GM18499 (cell line): ENCODE results near the gene TEX261.
"Not testable (repeated sequence)": the region's sequence is repeated elsewhere in the genome, so short reads cannot be mapped to it uniquely, and the experiment has no call there.

Experiments used
- ATAC-seq: cut with Tn5 transposase; IDR thresholded peaks from one replicate; pipeline ENCODE4 v1.9.1; 2021; ENCODE audit warnings: moderate number of reproducible peaks; ENCODE audit not compliant: insufficient read depth, unreplicated experiment

The TEX261 gene

DNA sequence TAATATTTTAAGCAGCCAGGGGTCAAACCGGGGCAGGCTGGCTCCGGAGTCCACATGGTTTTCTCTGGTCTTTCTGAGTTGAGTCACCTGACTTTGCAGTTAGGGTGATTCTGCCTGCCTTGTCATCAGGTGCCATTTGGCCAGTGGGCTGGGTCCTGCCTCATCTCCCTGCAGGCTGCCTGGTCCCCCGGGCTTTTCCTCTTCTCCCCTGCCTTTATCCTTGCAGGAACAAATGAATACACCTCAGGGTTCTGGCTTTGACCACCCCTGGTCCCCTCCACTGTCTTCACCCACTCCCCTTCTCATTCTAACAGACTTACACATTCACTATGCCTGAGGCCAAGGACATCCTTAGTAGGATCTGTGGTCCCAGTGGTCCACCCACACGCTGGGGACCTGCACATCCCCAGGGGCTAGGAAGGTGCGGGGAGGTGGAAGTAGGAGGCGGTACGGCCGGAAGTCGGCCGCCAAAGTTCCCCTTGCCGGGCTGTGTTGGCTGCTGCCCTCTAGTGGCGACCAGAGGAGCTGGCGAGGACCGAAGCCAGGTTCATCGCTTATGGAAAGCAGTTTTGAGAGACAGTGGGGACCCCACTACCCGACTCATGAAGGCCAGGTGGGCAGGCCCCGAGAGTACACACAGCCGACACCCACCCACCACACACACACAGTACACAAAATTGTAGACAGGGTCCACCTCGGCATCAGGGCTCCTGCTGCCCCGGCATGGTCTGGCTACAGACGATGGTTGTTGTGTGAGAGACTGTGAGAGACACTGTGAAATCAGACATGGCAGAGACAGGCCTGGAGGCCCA lies 6.3 kb upstream of the TEX261 start:
- ATAC-seq = no peak

DNA sequence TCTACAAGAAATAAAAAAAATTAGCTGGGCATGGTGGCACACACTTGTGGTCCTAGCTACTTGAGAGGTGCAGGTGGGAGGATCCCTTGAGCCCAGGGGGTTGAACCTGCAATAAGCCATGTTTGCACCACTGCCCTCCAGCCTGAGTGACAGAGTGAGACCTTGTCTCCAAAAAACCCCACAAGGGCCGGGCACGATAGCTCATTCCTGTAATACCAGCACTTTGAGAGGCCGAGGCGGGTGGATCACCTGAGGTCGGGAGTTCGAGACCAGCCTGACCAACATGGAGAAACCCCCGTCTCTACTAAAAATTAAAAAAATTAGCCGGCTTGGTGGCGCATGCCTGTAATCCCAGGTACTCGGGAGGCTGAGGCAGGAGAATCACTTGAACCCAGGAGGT lies 5.3 kb upstream of the TEX261 start:
- not testable (repeated sequence) for ATAC-seq

DNA sequence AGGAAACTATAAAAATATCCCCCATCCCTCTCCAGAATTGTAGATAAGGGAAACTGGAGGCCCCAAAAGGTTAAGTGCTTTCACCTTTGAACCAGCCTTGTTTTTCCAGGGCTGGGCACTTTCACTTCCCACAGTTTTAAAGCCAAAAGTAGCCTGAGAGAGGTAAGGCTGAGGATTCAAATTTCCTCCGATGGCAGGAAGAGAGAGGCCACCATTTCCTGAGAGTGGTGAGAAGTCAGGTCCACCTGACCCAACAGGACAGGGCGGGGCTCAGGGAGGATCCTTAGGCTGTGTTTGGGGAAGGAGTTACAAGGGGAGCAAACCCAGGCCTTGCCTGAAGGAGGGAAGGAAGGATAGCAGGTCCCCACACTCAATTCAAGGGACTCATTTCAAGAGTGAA lies 4.7 kb upstream of the TEX261 start:
- ATAC-seq = no peak

DNA sequence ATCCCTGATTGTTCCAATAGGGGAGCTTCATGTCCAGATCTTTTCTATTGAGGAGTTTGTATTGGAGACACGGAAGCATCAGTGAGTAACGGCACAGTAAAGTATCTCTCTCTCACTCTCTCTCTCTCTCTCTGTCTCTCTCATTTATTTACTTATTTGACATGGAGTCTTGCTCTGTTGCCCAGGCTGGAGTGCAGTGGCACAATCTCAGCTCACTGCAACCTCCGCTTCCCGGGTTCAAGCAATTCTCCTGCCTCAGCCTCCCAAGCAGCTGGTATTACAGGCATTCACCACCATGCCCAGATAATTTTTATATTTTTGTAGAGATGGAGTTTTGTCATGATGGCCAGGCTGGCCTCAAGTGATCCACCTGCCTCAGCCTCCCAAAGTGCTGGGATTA lies 4.2 kb upstream of the TEX261 start:
- ATAC-seq = not testable (repeated sequence)

DNA sequence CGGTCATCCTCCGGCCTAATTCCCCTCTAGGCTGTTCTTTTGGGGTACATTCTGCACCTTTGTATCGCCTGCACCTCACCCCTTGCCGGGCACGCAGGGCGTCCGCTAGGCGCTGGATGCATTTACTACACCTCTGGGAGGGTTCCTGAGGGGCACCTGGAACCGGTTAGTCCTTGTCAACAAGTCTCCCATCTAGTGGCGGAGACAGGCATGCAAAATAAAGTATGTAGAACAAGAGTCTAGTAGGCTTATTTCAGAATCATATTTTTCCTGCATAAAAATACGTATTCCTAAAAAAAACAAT lies 705 bp upstream of the TEX261 start:
- ATAC-seq = peak; percentile 34

DNA sequence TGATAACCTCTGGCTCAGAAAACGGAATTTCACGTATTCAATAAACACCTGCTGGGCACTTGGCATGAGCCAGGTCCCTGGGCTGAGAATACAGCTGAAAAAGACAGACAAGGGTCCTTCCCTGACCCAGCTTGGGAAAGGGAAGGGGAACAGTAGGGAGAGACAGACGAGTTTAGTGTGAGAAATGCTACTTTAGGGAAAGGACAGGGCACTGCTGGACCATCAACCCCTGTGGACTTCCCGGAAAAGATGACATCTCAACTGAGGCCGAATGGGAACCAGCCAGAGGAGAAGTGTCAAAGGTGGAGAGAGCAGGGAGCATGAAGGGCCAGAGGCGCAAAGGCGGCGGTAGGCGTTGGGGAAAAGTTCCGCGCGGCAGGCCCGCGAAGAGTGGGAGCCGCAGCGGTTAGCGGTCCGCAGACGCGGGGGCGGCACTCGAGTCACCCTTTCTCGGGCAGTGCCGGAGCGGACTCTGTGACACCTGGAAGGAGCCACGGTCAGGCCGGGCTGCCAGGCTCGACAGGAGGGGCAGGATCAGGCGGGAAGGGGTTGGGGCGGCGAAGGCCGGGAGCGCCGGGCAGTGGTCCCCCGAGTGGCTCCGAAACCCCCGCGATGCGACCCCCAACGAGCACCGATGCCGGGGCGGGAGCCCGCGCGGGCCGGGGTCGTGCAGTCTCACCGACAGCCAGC lies 519 bp downstream of the TEX261 start:
- ATAC-seq = peak; percentile 12

DNA sequence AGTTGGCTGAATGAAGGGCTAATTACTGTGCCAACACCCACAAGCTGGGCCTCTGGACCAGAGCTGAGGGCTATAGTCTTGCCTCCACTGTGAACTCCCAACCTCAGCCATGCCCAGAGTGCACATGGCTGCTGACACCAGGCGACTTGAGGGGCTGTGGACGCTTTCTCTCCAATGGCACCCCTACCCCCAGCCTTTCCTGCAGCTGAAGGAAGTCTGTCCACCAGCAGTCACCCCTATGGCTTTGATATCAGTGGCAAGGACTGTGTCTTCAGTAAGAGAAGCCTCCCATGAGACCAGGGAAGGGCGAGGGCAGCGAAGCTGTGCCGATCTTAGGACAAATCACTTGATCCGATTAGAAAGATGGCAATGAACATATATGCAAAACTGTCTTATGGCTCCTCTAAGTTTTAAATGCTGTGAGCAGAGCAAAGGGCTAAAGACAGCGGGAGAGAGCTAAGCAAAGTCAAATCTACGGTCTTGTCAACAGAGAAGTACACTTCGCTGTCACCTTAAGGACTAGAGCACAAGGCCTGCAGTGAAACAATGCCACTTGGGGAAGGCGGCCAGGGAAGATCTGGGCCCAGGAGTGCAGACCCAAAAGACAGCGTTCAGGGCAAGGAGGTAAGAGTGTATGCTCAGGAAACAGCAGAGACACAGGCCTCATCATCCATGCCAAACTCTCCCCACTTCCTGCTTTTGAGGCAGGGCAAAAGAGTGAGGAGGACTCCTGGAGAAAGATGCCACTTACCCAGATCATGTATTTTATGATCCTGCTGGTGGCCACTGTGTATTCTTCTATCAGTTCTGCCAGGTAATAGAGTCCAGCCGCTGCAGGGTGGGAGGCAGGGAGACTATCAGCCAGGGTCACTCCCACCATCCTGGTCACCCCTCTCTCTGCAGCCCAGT lies 1.5 kb downstream of the TEX261 start:
- ATAC-seq = no peak

DNA sequence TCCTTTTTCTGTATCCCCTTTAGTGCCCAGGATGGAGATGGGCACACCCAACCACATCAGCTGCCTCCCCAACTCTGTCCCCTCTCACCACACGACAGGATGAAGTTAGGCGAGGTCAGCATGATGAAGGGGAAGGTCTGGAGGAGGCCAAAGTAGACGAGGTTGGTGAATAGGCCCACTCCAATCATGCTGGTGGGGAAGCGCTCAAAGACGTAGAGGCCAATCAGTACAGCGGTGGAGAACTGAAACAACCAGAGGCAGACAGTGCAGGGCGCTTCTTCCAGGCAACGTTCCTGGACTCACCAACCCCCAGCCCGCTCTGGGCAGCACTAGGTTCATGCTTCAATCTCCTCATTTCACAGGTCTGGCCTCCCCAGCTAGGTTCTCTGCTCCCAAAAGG lies 2.9 kb downstream of the TEX261 start:
- no peak for ATAC-seq

DNA sequence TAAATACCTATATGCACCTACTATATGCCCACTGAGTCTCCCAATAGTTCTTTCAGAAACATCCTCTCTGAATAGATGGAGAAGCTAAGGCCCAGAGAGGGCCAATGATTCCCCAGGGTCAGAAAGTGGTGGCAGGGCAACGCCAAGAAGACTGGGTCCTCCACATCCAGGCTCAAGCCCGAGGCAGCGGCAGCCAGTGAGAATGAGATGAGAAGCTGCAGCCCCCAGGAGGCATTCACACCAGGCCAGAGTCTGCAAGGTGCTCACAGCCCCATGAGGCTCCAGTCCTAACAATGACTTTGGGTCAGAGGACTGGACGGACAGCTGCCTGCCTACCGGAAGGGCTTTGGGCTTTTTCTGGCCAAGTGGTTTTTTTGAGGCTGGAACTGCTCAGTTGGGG lies 3.5 kb downstream of the TEX261 start:
- no peak for ATAC-seq

DNA sequence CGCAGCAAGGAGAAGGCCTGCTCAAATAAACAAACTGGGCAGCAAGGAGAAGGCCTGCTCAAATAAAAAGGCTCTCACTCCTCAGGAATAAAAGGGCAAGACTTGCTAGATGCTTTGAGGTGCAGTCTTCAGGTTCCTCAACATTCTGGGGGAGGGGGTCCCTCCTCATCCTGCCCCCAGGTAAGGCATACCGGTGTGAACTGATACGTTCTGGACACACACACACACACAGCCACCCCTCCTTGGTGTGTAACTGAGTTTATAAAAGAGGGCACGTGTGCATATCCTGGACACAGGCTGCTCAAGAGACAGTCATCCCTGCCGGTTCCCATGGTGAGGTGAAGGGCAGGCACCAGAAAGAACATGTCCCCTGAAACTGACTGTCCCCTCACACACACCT lies 4.5 kb downstream of the TEX261 start:
- no peak for ATAC-seq

DNA sequence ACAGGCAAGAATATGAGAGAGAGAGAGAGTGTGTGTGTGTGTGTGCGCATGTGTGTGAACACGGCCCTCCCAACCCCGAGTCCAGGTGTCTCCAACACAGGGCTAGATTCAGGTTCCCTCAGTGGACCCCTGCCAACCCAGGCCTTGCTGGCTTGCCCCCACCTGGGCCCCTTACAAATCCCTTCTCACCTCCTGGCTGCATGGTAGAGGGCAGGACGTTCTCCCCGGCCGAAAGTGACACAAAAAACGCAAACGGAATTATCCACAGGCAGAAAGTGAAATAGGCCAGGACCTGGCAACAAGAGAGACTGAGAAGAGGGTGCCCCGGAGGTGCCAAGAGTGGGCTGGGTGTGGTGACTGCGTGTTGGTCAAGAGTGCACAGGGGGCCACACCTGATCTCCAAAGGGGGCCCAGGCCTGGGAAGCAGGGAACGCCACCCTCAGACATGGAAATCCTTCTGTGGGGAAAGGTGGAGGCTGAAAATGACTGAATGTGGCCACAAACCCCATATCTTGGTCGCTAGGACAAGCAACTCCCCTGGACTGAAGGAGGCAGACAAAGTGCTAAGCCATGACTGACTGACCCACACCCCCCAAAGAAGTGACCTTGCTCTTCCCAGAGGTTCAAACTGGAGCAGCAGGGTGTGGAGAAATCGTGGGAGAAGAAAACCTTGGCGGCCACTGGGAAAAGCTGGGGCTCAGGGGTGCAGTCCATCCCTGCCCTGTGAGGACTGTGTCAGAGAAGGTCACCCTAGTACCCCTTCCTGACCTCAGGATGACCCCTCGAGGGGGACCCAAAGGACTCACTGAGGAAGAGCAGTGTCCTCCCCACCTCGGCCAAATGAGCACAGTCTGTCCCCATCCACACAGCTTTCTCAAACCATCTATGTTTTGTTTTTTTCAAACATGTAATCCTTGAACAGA lies 5.7 kb downstream of the TEX261 start:
- no peak for ATAC-seq

DNA sequence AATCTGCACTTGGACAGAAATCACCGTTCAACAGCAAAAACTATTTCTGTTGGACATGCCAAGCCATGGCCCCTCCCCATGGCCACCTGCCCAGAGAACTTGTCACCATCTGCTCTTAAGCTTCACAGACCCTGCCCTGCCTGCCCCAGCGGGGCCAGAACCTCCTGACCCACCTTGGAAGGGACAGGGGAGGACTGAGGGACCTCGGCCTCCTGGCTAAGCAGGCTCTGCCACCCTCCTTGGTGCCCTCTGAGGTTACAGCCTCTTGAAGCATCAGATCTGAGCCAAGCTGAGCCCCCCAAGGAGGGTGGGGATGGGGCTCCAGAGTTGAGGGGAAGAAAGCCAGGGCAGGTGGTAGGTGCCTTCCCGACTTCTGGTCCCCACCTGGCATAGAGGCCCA lies 6.5 kb downstream of the TEX261 start:
- no peak for ATAC-seq

DNA sequence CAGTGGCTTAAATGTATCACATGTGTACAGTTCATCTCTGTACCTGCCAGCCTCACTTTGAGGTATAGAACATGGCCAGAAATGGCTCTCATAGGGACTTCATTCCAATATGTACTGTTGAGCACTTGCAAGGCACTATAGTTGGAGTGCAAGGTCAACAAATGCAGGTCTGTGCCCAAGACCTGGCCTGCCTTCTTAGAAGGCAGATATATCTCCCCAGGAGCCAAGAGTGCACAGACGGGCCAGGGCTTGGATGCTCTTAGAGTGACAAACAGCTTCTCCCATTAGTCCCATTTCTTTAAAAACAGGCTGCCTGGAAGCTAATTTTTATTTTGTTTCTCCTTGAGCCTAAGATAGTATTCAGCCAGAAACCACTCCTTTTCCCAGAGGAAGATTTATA lies 7.3 kb downstream of the TEX261 start:
- ATAC-seq = no peak

DNA sequence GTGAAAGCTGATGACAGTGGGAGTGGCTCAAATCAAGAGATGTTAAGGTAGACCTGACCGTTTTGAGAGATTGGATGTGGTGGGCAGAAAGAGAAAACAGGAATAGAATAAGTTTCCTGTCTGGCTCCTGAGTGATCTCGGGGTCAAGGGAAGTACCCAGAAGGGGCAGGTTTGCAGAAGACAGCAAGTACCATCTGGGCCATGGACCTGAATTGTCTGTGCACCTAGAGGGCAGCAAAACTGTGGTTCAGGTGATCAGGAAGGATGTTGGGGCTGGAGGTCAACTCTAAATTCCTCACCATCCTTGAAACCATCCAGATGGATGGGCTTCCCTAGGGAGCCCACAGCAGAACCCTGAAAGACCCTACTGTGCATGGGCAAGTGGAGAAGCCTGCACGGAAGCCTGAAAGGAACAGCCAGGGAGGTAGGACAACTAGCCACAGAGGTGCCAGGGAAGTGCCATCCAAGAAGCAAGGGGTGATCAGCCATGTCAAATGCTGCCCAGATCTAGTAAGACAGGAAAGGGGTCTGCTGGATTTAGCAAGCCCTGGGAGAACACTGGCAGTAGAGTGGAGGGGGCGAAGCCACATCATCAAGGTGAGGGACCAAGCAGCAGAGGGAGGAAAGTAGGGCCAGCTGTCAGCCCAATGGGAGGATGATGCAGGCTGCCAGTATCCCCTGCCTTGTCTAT lies 8.0 kb downstream of the TEX261 start:
- no peak for ATAC-seq

DNA sequence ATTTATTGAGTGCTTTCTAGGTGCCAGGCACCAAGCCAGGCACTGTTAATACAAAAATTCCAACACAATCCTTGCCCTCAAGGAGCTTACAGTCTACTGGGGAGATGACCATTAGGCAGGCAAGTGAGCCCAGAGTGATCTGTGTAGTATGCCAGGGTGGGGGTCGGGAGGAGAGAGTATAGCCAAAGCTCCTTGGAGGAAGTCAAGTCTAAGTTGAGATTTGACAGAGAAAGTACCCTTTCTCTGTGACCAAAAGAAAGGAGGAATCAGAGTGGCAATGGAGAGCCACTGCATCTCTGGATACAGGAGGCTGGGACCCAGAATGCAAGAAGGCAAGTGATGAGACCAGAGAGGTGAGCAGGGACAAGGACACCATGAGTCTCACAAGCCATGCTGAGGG lies 8.7 kb downstream of the TEX261 start:
- no peak for ATAC-seq

DNA sequence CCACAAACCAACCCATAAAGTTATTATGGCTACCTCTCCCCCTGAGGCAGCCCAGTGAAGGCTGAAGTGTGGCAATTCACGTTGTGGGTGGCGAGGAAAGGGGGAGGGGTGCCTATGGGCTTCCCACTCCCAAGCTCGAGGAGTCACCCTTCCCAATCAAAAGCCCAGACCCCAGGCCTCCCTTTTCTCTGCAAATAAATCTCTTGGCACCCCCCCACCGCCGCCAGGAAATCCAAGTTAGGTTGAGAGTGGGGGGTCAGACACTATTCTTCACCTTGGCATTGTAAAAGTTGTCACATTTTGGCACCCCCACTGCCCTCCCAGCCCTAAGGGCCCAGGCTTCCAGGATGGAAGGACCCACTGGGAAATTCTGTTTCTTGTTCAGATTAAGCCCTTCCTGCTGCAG lies 9.4 kb downstream of the TEX261 start:
- no peak for ATAC-seq

DNA sequence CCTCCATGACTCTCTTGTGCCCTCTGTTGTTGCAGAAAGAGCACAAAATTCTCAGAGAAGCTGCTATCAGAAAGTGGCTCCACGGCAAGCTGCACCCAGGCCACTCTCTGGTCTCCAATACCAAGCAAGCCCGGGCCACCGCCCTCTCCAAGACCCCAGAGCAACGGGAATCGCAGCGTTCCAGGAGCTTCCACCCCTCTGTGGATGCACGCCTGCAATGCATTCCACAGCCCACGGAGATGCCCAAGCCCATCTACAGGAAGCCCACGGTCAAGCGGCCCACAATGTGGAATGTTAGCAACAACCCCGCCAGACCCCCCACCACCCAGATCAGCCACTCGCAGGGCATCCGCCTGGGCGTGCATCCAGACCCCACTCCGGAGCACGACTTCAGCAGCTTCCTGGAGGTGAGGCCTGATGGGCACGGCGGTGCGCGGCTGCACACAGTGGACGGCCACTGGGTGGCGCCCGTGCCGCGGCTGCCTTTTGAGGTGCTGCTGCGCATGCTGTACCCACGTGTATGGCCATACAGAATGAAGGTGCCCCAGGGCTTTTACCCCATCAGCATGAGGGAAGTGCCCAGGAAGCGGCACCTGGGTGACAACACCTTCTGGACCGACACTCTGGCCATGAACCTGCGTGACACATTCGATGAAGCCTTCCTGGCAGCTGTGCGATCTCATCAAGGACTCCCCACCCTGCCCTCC lies 9.9 kb downstream of the TEX261 start:
- ATAC-seq = peak; percentile 90

DNA sequence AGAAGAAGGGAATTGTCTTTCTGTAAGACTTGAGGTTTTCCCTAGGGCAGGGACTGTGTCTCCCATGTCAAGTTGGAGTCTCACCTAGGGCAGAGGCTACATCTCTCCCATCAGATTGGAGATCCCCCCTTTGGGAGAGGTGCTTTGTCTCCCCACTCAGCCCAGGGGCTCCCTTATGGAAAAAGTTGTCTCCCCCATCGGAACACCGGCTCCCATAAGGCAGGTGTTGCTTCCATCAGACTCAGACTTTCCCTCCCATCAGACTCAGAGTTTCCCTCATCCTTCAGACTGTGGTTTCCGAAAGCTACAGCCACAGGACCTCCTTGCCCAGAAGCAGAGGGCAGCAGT lies 10.5 kb downstream of the TEX261 start:
- ATAC-seq = no peak
